COLO829 (cell line): Measurements from ENCODE around the gene CDK5RAP3.

Experiments
- DNase-seq: peaks from one replicate; pipeline ENCODE4 v3.0.0; 2012; ENCODE audit warnings: low spot score

The CDK5RAP3 gene

DNA sequence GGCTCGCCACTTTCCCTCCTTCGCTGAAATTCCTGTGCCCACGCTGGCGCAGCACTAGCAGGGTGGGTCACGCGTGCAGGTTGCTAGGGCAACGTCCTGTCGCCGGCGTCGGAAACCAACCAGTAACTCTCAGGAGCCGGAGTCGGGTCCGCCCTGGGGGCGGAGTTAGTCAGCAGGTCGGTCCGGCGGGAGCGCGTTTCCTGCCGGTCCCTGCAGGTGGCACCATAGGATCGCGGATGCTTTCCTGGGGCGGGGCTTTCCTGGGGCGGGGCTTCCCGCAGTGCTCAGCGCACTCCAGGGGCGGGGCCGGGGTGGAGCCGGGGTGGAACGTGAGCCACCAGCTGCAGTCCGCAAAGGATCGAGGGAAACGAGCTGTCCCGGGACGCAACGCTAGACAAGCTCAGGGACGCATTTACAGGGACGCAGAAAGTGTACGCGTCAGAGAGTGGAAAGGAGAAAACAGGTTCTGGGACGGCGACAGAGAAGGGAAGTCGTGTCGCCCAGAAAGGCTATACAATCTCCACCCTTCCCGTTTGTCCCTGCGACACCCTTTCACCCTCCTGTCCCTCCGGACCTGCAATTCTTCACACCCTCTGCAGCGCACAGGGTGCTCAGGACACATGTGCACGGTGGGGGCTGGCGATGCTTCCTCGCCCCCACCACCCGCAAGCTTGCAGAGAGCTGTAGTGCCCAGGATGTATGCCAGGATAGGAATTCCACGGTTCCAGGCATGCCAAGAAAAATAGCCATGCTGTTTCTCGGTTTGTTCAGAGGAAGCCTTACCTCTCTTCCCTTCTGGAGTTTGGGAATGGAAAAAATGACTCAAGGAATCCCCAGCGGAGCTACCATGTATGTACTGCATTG, 54.4 kb downstream of the CDK5RAP3 start:
- peak; percentile 97 for DNase-seq

GRCh38 chr17:48025904-48026501, 55.1 kb downstream of the CDK5RAP3 start:
- DNase-seq: no peak

GRCh38 chr17:48026502-48027321, 55.8 kb downstream of the CDK5RAP3 start:
- peak; percentile 74 for DNase-seq

DNA sequence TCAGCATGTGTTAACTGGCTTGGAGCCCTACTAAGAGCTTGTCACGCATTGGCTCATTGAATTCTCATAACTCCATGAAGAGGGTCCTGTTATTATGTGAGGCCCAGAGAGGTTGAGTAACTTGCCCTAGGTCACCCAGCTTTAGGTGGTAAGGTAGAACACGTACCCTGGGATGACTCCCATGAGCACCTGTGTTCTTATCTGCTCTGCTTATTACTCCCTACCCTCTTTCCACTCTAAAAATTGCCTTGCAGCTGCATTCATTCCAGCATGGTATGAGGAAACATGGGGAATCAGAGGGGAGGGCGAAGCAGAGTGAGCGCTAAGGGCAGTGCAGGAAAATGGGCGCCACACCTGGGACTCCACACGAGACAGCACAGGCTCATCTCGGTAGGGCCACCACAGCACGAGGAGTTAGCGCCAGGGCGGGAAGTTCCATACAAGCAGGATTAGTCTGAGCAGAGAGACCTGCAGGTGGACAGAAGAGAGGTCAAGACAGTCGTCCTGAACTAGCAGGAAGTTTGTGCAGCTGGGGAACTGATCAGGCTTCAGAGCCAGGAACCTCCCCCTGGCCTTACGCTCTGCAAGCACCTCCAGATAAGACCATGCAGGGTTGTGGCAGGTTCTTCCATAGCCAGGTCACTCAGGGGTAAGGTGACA, 56.5 kb downstream of the CDK5RAP3 start:
- DNase-seq: no peak

DNA sequence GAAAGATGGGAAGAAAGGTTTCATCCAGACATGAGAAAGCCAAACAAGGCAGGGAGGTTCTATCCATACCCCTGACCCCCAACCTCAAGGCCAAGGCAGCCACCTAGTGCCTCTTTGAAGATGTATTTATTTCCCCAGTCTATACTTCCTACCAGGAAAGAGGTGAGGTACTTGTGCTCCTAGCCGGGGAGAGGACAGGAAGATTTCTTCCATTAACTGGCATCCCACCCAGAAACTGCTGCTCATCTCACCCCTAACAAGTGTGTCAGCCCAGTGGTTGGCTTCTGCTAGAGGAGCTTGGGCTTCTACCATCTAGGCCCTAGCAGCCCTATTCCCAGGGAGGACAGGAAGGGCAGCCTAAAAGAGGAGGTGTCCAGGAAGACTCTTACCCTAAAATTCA, 57.8 kb downstream of the CDK5RAP3 start:
- no peak for DNase-seq

DNA sequence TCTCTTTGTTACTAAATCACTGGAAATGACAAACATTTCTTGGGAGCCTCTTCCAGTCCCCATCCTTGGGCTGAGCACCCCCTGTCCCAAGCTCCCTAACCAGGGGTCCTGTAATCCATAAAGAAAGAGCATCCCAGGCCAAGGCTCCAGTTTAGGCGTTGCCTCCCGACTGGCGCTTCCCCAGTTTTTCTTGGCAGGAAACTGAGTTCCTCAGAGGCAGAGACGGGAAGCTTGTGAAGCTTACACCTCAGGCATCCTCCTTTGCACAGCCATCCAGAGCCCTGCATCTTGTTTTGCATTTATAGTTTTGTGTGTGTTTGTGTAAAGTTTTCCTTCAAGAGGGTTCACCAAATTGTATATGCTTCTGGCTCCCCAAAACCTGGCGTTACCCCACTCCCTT, 59.6 kb downstream of the CDK5RAP3 start:
- DNase-seq: no peak
